SJSA1 (cell line): ENCODE results near the gene SLC37A1. TPM values are rescaled to one million over a fixed set of nuclear protein-coding genes. Genes with fewer than 3 reads are reported as not detected.
A peak's percentile ranks its signal among the peaks of the same experiment; 100 is the strongest.

Source experiments
- DNase-seq, 2 experiments: peaks; one replicate each; pipeline ENCODE4 v3.0.0-alpha.2; 2015 to 2020; ENCODE audit warnings: low spot score in 2 of 2, low read depth in 1 of 2
- H3K27ac ChIP-seq: fragments of 250-450 bp; sonication (Bioruptor Pico); 2 replicates; pipeline ENCODE4 v1.5.1; 2020; ENCODE audit warnings: mild to moderate bottlenecking, moderate library complexity
- H3K27me3 ChIP-seq: fragments of 250-450 bp; sonication (Bioruptor Pico); replicated peaks from 2 replicates; pipeline ENCODE4 v1.5.1; 2020; ENCODE audit warnings: mild to moderate bottlenecking, moderate library complexity
- H3K36me3 ChIP-seq: fragments of 250-450 bp; sonication (Bioruptor Pico); 2 replicates; pipeline ENCODE4 v1.5.1; 2020; ENCODE audit warnings: mild to moderate bottlenecking
- H3K4me1 ChIP-seq: fragments of 250-450 bp; sonication (Bioruptor Pico); replicated peaks from 2 replicates; pipeline ENCODE4 v1.6.1; 2021; ENCODE audit warnings: mild to moderate bottlenecking
- H3K4me3 ChIP-seq: fragments of 250-450 bp; sonication (Bioruptor Pico); 2 replicates; pipeline ENCODE4 v1.5.1; 2020; ENCODE audit warnings: mild to moderate bottlenecking
- H3K9me3 ChIP-seq: fragments of 250-450 bp; sonication (Bioruptor Pico); replicated peaks from 2 replicates; pipeline ENCODE4 v1.5.1; 2020; ENCODE audit warnings: mild to moderate bottlenecking
- total RNA-seq: library from RNA; depleted of rRNA; stranded (reverse); fragments of >200 nt; shearing (Covaris generic); gene quantifications from 2 replicates; pipeline ENCODE4 v1.2.3, GENCODE V29; 2014

SLC37A1 gene
- total RNA-seq, 1 experiment from 2014 or later: 5.2 TPM

- no peak overlapping the region for H3K27ac ChIP-seq
- DNase-seq: peak in 1 of 2 experiments; percentile 26
- no peaks in the 10 kb centered on the region for H3K9me3 ChIP-seq
- H3K4me3 ChIP-seq: no peak overlapping the region
- H3K36me3 ChIP-seq: no peaks in the 10 kb centered on the region
- H3K4me1 ChIP-seq: peaks cover 9% of the 10 kb centered on the region
- no peaks in the 10 kb centered on the region for H3K27me3 ChIP-seq
These were observed 19.0 kb downstream of the SLC37A1 start for GRCh38 chr21:42532466-42533181.

- Histone ChIP-seq H3K4me1 (peaks cover 9% of the 10 kb centered on the region), H3K4me3 (no peak overlapping the region), H3K27ac (no peak overlapping the region), H3K9me3 (no peaks in the 10 kb centered on the region), H3K36me3 (no peaks in the 10 kb centered on the region), H3K27me3 (no peaks in the 10 kb centered on the region)
- DNase-seq: peak in 1 of 2 experiments; percentile 39
These were observed 19.8 kb downstream of the SLC37A1 start for GRCh38 chr21:42533306-42533962.

- peak in 1 of 2 experiments; percentile 22 for DNase-seq
These were observed 20.3 kb downstream of the SLC37A1 start for GRCh38 chr21:42533963-42534355.

GRCh38 chr21:42534421-42535378, 21.0 kb downstream of the SLC37A1 start:
- peaks cover 9% of the 10 kb centered on the region for H3K4me1 ChIP-seq
- DNase-seq: peak in 1 of 2 experiments; percentile 41
- no peak overlapping the region for H3K27ac ChIP-seq
- no peaks in the 10 kb centered on the region for H3K36me3 ChIP-seq
- H3K27me3 ChIP-seq: no peaks in the 10 kb centered on the region
- no peak overlapping the region for H3K4me3 ChIP-seq
- H3K9me3 ChIP-seq: no peaks in the 10 kb centered on the region

More at GRCh38 chr21:42533963-42534355, 20.3 kb downstream of the SLC37A1 start:
- Histone ChIP-seq H3K27ac (no peak overlapping the region), H3K36me3 (no peaks in the 10 kb centered on the region), H3K9me3 (no peaks in the 10 kb centered on the region), H3K4me1 (peaks cover 9% of the 10 kb centered on the region), H3K4me3 (no peak overlapping the region), H3K27me3 (no peaks in the 10 kb centered on the region)

GRCh38 chr21:42535602-42536171, 22.0 kb downstream of the SLC37A1 start:
- no peaks in the 10 kb centered on the region for H3K9me3 ChIP-seq
- H3K36me3 ChIP-seq: no peaks in the 10 kb centered on the region
- no peaks in the 10 kb centered on the region for H3K27me3 ChIP-seq
- no peak for DNase-seq
- peaks cover 8% of the 10 kb centered on the region for H3K4me1 ChIP-seq
- no peak overlapping the region for H3K27ac ChIP-seq
- H3K4me3 ChIP-seq: no peak overlapping the region

- no peak overlapping the region for H3K27ac ChIP-seq
- H3K36me3 ChIP-seq: no peaks in the 10 kb centered on the region
- no peaks in the 10 kb centered on the region for H3K9me3 ChIP-seq
- no peak overlapping the region for H3K4me3 ChIP-seq
- no peak for DNase-seq
- H3K4me1 ChIP-seq: no peaks in the 10 kb centered on the region
- H3K27me3 ChIP-seq: no peaks in the 10 kb centered on the region
These were observed 22.9 kb downstream of the SLC37A1 start for GRCh38 chr21:42536601-42537000.

- Histone ChIP-seq H3K36me3 (no peaks in the 10 kb centered on the region), H3K9me3 (no peaks in the 10 kb centered on the region), H3K4me3 (no peak overlapping the region), H3K27ac (no peak overlapping the region), H3K4me1 (no peaks in the 10 kb centered on the region), H3K27me3 (no peaks in the 10 kb centered on the region)
- no peak for DNase-seq
These were observed 23.6 kb downstream of the SLC37A1 start for GRCh38 chr21:42537106-42537742.

- Histone ChIP-seq H3K27ac (no peak overlapping the region), H3K9me3 (no peaks in the 10 kb centered on the region), H3K4me3 (no peak overlapping the region), H3K36me3 (no peaks in the 10 kb centered on the region), H3K4me1 (no peaks in the 10 kb centered on the region), H3K27me3 (no peaks in the 10 kb centered on the region)
- no peak for DNase-seq
These were observed 25.0 kb downstream of the SLC37A1 start for GRCh38 chr21:42538479-42539275.

- no peaks in the 10 kb centered on the region for H3K9me3 ChIP-seq
- no peak overlapping the region for H3K27ac ChIP-seq
- no peaks in the 10 kb centered on the region for H3K27me3 ChIP-seq
- H3K4me3 ChIP-seq: no peak overlapping the region
- DNase-seq: no peak
- H3K36me3 ChIP-seq: no peaks in the 10 kb centered on the region
- H3K4me1 ChIP-seq: no peaks in the 10 kb centered on the region
These were observed 25.7 kb downstream of the SLC37A1 start for GRCh38 chr21:42539342-42539741.

- no peak overlapping the region for H3K4me3 ChIP-seq
- no peaks in the 10 kb centered on the region for H3K27me3 ChIP-seq
- no peak overlapping the region for H3K27ac ChIP-seq
- no peaks in the 10 kb centered on the region for H3K36me3 ChIP-seq
- H3K4me1 ChIP-seq: no peaks in the 10 kb centered on the region
- DNase-seq: no peak
- no peaks in the 10 kb centered on the region for H3K9me3 ChIP-seq
These were observed 26.3 kb downstream of the SLC37A1 start for GRCh38 chr21:42539931-42540343.

- no peaks in the 10 kb centered on the region for H3K9me3 ChIP-seq
- no peaks in the 10 kb centered on the region for H3K27me3 ChIP-seq
- no peak overlapping the region for H3K4me3 ChIP-seq
- H3K27ac ChIP-seq: no peak overlapping the region
- no peak for DNase-seq
- no peaks in the 10 kb centered on the region for H3K36me3 ChIP-seq
- no peaks in the 10 kb centered on the region for H3K4me1 ChIP-seq
These were observed 26.7 kb downstream of the SLC37A1 start for GRCh38 chr21:42540396-42540795.

- no peak overlapping the region for H3K4me3 ChIP-seq
- no peaks in the 10 kb centered on the region for H3K36me3 ChIP-seq
- no peak overlapping the region for H3K27ac ChIP-seq
- DNase-seq: no peak
- H3K27me3 ChIP-seq: no peaks in the 10 kb centered on the region
- no peaks in the 10 kb centered on the region for H3K9me3 ChIP-seq
- no peaks in the 10 kb centered on the region for H3K4me1 ChIP-seq
These were observed 27.5 kb downstream of the SLC37A1 start for GRCh38 chr21:42541174-42541573.
